Smooth muscle cell (in vitro differentiated cells): ENCODE data around the gene GSTM3. TPM values are rescaled to one million over a fixed set of nuclear protein-coding genes. Genes with fewer than 3 reads are reported as not detected.
"Not testable (repeated sequence)": the region's sequence is repeated elsewhere in the genome, so short reads cannot be mapped to it uniquely, and the experiment has no call there.

Experiments used
- DNase-seq: peaks from one replicate; lab custom pipeline; 2025; ENCODE audit not compliant: unreplicated experiment; lab: John Stamatoyannopoulos, UW
- H2AFZ ChIP-seq: fragments of 200-600 bp; sonication (generic); 2 replicates; pipeline ENCODE4 v1.6.0; 2016; ENCODE audit warnings: antibody characterized with exemption, low read depth, mild to moderate bottlenecking
- H3F3A ChIP-seq: fragments of 200-600 bp; sonication (generic); 2 replicates; pipeline ENCODE4 v1.6.0; 2017; ENCODE audit warnings: antibody characterized with exemption, low read depth
- H3K27ac ChIP-seq: fragments of 200-600 bp; sonication (generic); 2 replicates; pipeline ENCODE4 v1.5.1; 2016; ENCODE audit warnings: low read depth, mild to moderate bottlenecking
- H3K27me3 ChIP-seq: fragments of 200-600 bp; sonication (generic); 2 replicates; pipeline ENCODE4 v1.6.1; 2016; ENCODE audit warnings: low read depth, mild to moderate bottlenecking
- H3K36me3 ChIP-seq: fragments of 200-600 bp; sonication (generic); 2 replicates; pipeline ENCODE4 v1.5.1; 2016; ENCODE audit warnings: low read depth
- H3K4me1 ChIP-seq: fragments of 200-600 bp; sonication (generic); 2 replicates; pipeline ENCODE4 v1.5.1; 2016; ENCODE audit warnings: low read depth
- H3K4me2 ChIP-seq: fragments of 200-600 bp; sonication (generic); 2 replicates; pipeline ENCODE4 v1.6.0; 2016; ENCODE audit warnings: mild to moderate bottlenecking
- H3K4me3 ChIP-seq: fragments of 200-600 bp; sonication (generic); 2 replicates; pipeline ENCODE4 v1.5.1; 2016; ENCODE audit warnings: mild to moderate bottlenecking
- H3K79me2 ChIP-seq: fragments of 200-600 bp; sonication (generic); 2 replicates; pipeline ENCODE4 v1.6.0; 2016; ENCODE audit warnings: low read depth, mild to moderate bottlenecking
- H3K9ac ChIP-seq: fragments of 200-600 bp; sonication (generic); 2 replicates; pipeline ENCODE4 v1.6.0; 2016; ENCODE audit warnings: low read depth
- H3K9me3 ChIP-seq: fragments of 200-600 bp; sonication (generic); replicated peaks from 2 replicates; pipeline ENCODE4 v1.5.1; 2016; ENCODE audit warnings: low read depth
- H4K20me1 ChIP-seq: fragments of 200-600 bp; sonication (generic); 2 replicates; pipeline ENCODE4 v1.6.0; 2016; ENCODE audit warnings: low read depth
- WGBS: methylation state at CpG from one replicate; pipeline ENCODE4 v1.1.7; 2016; ENCODE audit warnings: low lambda C conversion rate; 5-methylcytosine and 5-hydroxymethylcytosine counted together
- polyA plus RNA-seq: library from polyadenylated mRNA; unstranded; fragments of >200 nt; fragmentation: Nextera tagmentation; extraction: Ambion mirVana; gene quantifications from 2 replicates; pipeline ENCODE4 v1.2.1, GENCODE V29; 2016
- total RNA-seq: library from RNA; depleted of rRNA; stranded (reverse); fragments of >200 nt; gene quantifications from 2 replicates; pipeline ENCODE4 v1.2.3, GENCODE V29; 2014
- TF ChIP-seq, protein P1 (sequence below): fragments of 200-600 bp; sonication (generic); IDR thresholded peaks from 2 replicates; pipeline ENCODE4 v1.5.1; 2017; ENCODE audit warnings: borderline replicate concordance, mild to moderate bottlenecking, antibody characterized with exemption; ENCODE audit not compliant: insufficient read depth, poor library complexity, severe bottlenecking

GSTM3 gene
- total and polyA plus RNA-seq, 2 experiments from 2014 or later = 153 to 218 TPM

DNA sequence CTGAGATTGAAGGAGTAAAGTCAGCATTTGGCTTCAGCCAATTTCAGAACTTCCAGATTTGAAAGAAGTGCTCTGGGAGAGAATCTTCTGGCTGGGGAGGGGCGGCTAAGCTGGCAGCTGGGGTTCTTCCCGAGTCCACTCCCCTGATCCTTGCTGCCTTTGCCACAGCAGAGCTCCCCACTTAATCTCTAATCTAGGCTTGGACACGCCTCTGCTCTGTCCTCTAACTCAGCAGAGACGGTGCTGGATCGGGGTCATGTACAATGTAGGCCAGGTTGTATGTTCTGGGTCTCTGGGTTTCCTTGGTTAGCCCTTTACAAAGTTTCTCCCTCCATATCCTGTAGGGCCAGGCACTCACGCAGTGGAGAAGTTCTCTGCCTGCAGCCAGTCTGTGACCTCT lies 10.1 kb upstream of the GSTM3 start:
- TF ChIP-seq, protein P1, sequence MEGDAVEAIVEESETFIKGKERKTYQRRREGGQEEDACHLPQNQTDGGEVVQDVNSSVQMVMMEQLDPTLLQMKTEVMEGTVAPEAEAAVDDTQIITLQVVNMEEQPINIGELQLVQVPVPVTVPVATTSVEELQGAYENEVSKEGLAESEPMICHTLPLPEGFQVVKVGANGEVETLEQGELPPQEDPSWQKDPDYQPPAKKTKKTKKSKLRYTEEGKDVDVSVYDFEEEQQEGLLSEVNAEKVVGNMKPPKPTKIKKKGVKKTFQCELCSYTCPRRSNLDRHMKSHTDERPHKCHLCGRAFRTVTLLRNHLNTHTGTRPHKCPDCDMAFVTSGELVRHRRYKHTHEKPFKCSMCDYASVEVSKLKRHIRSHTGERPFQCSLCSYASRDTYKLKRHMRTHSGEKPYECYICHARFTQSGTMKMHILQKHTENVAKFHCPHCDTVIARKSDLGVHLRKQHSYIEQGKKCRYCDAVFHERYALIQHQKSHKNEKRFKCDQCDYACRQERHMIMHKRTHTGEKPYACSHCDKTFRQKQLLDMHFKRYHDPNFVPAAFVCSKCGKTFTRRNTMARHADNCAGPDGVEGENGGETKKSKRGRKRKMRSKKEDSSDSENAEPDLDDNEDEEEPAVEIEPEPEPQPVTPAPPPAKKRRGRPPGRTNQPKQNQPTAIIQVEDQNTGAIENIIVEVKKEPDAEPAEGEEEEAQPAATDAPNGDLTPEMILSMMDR = no peak
- no peak overlapping the region for H3K4me3 ChIP-seq
- no peaks in the 10 kb centered on the region for H4K20me1 ChIP-seq
- 94% methylated on average over 6 of the region's 6 CpGs for WGBS
- H3K36me3 ChIP-seq = no peaks in the 10 kb centered on the region
- no peaks in the 10 kb centered on the region for H3K4me1 ChIP-seq
- H3F3A ChIP-seq = no peaks in the 10 kb centered on the region
- no peak overlapping the region for H2AFZ ChIP-seq
- no peak overlapping the region for H3K4me2 ChIP-seq
- no peak overlapping the region for H3K9ac ChIP-seq
- H3K9me3 ChIP-seq = no peaks in the 10 kb centered on the region
- no peaks in the 10 kb centered on the region for H3K27me3 ChIP-seq
- H3K79me2 ChIP-seq = no peaks in the 10 kb centered on the region
- no peak for DNase-seq
- no peak overlapping the region for H3K27ac ChIP-seq

DNA sequence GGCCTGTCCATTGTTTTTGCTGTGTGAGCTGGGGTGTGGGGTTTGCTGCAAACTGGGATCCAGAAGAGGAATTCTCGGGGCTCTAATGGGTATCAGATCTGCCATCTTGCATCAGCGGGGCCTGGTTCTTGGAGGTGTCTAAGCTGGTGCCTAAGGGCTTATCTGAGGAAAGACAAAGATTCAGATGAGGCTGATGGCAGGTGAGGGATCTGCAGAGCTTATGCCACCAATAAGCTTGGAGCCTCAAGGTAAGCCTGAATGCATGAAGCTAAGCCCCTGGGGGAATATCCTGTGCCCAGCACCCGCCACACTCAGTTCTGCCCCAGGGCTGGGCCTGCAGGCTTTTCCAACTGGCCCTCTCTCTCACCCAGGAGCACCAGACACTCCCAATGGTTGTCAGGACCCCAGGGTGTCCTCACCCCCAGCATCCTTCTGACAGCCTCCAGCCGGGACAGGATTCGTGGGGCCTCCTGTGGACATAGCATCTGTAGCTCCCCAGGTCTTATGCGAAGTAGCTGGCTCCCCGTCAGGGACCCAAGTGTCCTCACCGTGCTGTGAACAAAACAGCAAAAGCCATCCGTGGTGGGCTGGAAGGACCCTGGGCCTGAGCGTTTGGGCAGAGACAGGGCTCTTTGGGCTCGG lies 9.5 kb upstream of the GSTM3 start:
- TF ChIP-seq, protein P1 = no peak
- WGBS = 94% methylated on average over 11 of the region's 11 CpGs
- H3K27me3 ChIP-seq = no peaks in the 10 kb centered on the region
- H3K27ac ChIP-seq = no peak overlapping the region
- H2AFZ ChIP-seq = no peak overlapping the region
- no peaks in the 10 kb centered on the region for H3K4me1 ChIP-seq
- no peaks in the 10 kb centered on the region for H3K79me2 ChIP-seq
- no peak for DNase-seq
- no peaks in the 10 kb centered on the region for H3K36me3 ChIP-seq
- no peaks in the 10 kb centered on the region for H4K20me1 ChIP-seq
- no peak overlapping the region for H3K4me2 ChIP-seq
- no peak overlapping the region for H3K4me3 ChIP-seq
- H3F3A ChIP-seq = no peaks in the 10 kb centered on the region
- no peak overlapping the region for H3K9ac ChIP-seq
- no peaks in the 10 kb centered on the region for H3K9me3 ChIP-seq

DNA sequence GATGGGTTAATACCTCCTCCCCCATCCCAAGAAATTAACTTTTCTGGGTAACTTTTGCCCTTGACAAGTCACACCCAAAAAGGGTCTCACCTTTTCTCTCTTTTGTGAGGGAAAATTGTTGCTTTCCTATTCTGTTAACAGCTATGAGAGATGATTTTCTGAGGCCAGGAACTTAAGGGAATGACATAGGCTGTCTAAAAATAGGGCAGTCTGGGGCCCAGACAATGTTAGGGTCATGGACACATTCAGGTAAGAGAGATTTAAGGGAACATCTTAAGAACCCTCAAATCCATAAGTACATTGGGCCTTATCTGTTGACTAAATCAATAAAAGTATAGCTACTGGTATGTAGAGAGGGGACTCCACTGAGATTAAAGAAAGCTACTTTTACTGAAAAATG lies 8.4 kb upstream of the GSTM3 start:
- Histone ChIP-seq H3K4me3 (no peak overlapping the region), H3K9ac (no peak overlapping the region), H3K79me2 (no peaks in the 10 kb centered on the region), H3K27me3 (no peaks in the 10 kb centered on the region), H2AFZ (no peak overlapping the region), H3K9me3 (no peaks in the 10 kb centered on the region), H4K20me1 (no peaks in the 10 kb centered on the region), H3K27ac (no peak overlapping the region), H3F3A (no peaks in the 10 kb centered on the region), H3K36me3 (no peaks in the 10 kb centered on the region), H3K4me1 (no peaks in the 10 kb centered on the region), H3K4me2 (no peak overlapping the region)
- TF ChIP-seq, protein P1 = no peak
- no peak for DNase-seq

DNA sequence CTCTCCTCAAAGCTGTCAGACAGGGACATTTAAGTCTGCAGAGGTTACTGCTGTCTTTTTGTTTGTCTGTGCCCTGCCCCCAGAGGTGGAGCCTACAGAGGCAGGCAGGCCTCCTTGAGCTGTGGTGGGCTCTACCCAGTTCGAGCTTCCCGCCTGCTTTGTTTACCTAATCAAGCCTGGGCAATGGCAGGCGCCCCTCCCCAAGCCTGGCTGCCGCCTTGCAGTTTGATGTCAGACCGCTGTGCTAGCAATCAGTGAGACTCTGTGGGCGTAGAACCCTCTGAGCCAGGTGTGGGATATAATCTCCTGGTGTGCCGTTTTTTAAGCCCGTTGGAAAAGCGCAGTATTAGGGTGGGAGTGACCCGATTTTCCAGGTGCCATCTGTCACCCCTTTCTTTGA lies 7.5 kb upstream of the GSTM3 start:
- not testable (repeated sequence) for H3K4me1 ChIP-seq, H3K79me2 ChIP-seq, DNase-seq, H3K27me3 ChIP-seq, H3K4me2 ChIP-seq, H3F3A ChIP-seq, H3K9ac ChIP-seq, H2AFZ ChIP-seq, H3K9me3 ChIP-seq, H3K4me3 ChIP-seq, H4K20me1 ChIP-seq, H3K36me3 ChIP-seq, H3K27ac ChIP-seq
- WGBS = 97% methylated on average over 10 of the region's 10 CpGs
